Peyer's patch (tissue), 4 donors: ENCODE measurements around the gene RASGRP4. TPM values are rescaled to one million over a fixed set of nuclear protein-coding genes. Genes with fewer than 3 reads are reported as not detected.

ENCODE experiments used
- DNase-seq, 3 donors: peaks; one replicate each; pipeline ENCODE4 v3.0.0-alpha.2; 2017 to 2019
- H3K27ac ChIP-seq, 4 donors: fragments of 200-600 bp; sonication (generic); one replicate each; pipeline ENCODE4 v1.5.1; 2016 to 2019
- H3K27me3 ChIP-seq, 2 donors: fragments of 200-600 bp; sonication (generic); one replicate each; pipeline ENCODE4 v1.5.1; 2019
- H3K36me3 ChIP-seq, 3 donors: fragments of 200-600 bp; sonication (generic); one replicate each; pipeline ENCODE4 v1.5.1; 2016 to 2019
- H3K4me1 ChIP-seq, 4 donors: fragments of 200-600 bp; sonication (generic); one replicate each; pipeline ENCODE4 v1.5.1; 2016 to 2019
- H3K4me3 ChIP-seq, 4 donors: fragments of 200-600 bp; sonication (generic); 1 replicate in 3 of 4; 2 replicates in 1 of 4; pipeline ENCODE4 v1.5.1; 2016 to 2019; ENCODE audit warnings: mild to moderate bottlenecking in 1 of 4
- H3K9me3 ChIP-seq, 4 donors: fragments of 200-600 bp; sonication (generic); one replicate each; pipeline ENCODE4 v1.5.1; 2016 to 2019; ENCODE audit warnings: mild to moderate bottlenecking in 1 of 4
- POLR2A ChIP-seq, 2 donors: fragments of 450-650 bp; IDR thresholded peaks; one replicate each; pipeline ENCODE4 v1.5.1; 2017; ENCODE audit warnings: antibody characterized with exemption in 2 of 2, mild to moderate bottlenecking in 2 of 2, moderate library complexity in 2 of 2
- total RNA-seq, 4 donors: library from RNA; depleted of rRNA; stranded (reverse); fragments of >200 nt; gene quantifications; one replicate each; pipeline ENCODE4 v1.1.0, GENCODE V29; 2016
- TF ChIP-seq, protein P1 (sequence below), 6 experiments: fragments of 450-650 bp in 4 of 6; fragments of 200-600 bp in 2 of 6; sonication (generic) in 1 of 6; IDR thresholded peaks; one replicate each; pipeline ENCODE4 v1.5.1; 2017 to 2019; ENCODE audit warnings: antibody characterized with exemption in 6 of 6, mild to moderate bottlenecking in 3 of 6, moderate library complexity in 1 of 6

RASGRP4 gene
- total RNA-seq, 4 donors from 2014 or later = 0.70 to 9.1 (median 1.7) TPM

GRCh38 chr19:38386971-38387549 is 39.0 kb downstream of the RASGRP4 start:
- Histone ChIP-seq H3K27ac (peak overlapping the region in 3 of 4 donors; percentile 70 to 95 (median 90)), H3K4me1 (peaks cover 4 to 40% (median 27%) of the 10 kb centered on the region in 4 donors), H3K27me3 (no peaks in the 10 kb centered on the region), H3K9me3 (no peaks in the 10 kb centered on the region), H3K36me3 (peaks cover 0 to 28% (median 0%) of the 10 kb centered on the region in 3 donors), H3K4me3 (peak overlapping the region; percentile 33 to 74 (median 50))
- TF ChIP-seq POLR2A (IDR thresholded peaks at IDR 0.05) = no peak
- TF ChIP-seq, protein P1, sequence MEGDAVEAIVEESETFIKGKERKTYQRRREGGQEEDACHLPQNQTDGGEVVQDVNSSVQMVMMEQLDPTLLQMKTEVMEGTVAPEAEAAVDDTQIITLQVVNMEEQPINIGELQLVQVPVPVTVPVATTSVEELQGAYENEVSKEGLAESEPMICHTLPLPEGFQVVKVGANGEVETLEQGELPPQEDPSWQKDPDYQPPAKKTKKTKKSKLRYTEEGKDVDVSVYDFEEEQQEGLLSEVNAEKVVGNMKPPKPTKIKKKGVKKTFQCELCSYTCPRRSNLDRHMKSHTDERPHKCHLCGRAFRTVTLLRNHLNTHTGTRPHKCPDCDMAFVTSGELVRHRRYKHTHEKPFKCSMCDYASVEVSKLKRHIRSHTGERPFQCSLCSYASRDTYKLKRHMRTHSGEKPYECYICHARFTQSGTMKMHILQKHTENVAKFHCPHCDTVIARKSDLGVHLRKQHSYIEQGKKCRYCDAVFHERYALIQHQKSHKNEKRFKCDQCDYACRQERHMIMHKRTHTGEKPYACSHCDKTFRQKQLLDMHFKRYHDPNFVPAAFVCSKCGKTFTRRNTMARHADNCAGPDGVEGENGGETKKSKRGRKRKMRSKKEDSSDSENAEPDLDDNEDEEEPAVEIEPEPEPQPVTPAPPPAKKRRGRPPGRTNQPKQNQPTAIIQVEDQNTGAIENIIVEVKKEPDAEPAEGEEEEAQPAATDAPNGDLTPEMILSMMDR (IDR thresholded peaks at IDR 0.05) = no peak
- peak in 2 of 3 donors; percentile 81 to 86 for DNase-seq

GRCh38 chr19:38386300-38386970 is 39.6 kb downstream of the RASGRP4 start:
- Histone ChIP-seq H3K4me1 (peaks cover 4 to 40% (median 27%) of the 10 kb centered on the region in 4 donors), H3K27ac (peak overlapping the region in 2 of 4 donors; percentile 90 to 95), H3K27me3 (no peaks in the 10 kb centered on the region), H3K4me3 (peak overlapping the region; percentile 3 to 74 (median 44)), H3K9me3 (no peaks in the 10 kb centered on the region), H3K36me3 (peaks cover 0 to 34% (median 0%) of the 10 kb centered on the region in 3 donors)
- DNase-seq = no peak
- TF ChIP-seq POLR2A (IDR thresholded peaks at IDR 0.05) = no peak
- TF ChIP-seq, protein P1 (IDR thresholded peaks at IDR 0.05) = no peak

GRCh38 chr19:38385804-38386257 is 40.2 kb downstream of the RASGRP4 start:
- DNase-seq = no peak
- Histone ChIP-seq H3K4me3 (peak overlapping the region in 1 of 4 donors; percentile 3), H3K4me1 (peaks cover 4 to 40% (median 27%) of the 10 kb centered on the region in 4 donors), H3K9me3 (no peaks in the 10 kb centered on the region), H3K36me3 (peaks cover 0 to 40% (median 0%) of the 10 kb centered on the region in 3 donors), H3K27me3 (no peaks in the 10 kb centered on the region), H3K27ac (no peak overlapping the region)
- TF ChIP-seq, protein P1 (IDR thresholded peaks at IDR 0.05) = no peak
- TF ChIP-seq POLR2A (IDR thresholded peaks at IDR 0.05) = no peak

DNA sequence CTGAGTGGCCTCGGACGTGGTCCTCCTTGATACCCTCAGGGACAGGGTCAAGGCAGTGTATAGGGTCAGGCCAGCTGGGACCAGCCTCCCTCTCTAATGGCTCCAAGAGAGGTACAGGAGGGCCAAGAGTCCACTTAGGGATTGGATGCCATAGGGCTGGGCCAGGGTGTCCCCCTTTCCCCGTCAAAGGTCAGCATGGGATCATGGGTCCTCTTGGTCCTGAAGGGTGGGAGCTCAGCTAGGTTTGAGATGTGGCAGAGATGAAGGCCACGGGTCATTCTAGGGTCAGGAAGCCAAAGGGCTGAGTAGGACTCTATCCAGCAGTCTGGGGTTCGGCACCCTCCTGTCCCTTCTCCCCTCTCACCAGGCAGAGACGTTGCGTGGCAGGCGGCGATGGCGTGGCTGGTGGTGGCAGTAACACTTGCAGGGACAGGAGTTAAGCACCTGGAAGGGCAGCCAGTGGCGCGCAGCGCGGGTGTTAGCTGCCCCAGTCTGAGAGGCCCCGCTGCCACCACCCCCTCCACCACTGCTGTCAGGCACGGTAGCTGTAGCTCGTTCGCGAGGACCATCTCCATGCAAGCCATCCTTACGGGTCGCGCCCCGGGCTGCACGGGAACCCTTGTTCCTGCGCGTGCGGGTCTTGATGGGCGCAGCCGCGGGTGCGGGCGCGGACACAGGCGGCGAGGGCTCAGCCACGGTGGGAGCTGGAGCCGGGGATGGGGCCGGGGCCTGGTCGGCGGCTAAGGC is 40.8 kb downstream of the RASGRP4 start:
- no peak overlapping the region for H3K27ac ChIP-seq
- H3K27me3 ChIP-seq = no peaks in the 10 kb centered on the region
- DNase-seq = no peak
- H3K4me1 ChIP-seq = peaks cover 4 to 40% (median 27%) of the 10 kb centered on the region in 4 donors
- no peak overlapping the region for H3K4me3 ChIP-seq
- H3K36me3 ChIP-seq = peaks cover 0 to 46% (median 0%) of the 10 kb centered on the region in 3 donors
- TF ChIP-seq POLR2A (IDR thresholded peaks at IDR 0.05) = no peak
- TF ChIP-seq, protein P1 (IDR thresholded peaks at IDR 0.05) = no peak
- H3K9me3 ChIP-seq = no peaks in the 10 kb centered on the region

GRCh38 chr19:38384209-38385027 is 41.6 kb downstream of the RASGRP4 start:
- Histone ChIP-seq H3K27ac (no peak overlapping the region), H3K9me3 (no peaks in the 10 kb centered on the region), H3K4me1 (peaks cover 4 to 40% (median 27%) of the 10 kb centered on the region in 4 donors), H3K36me3 (peaks cover 0 to 54% (median 0%) of the 10 kb centered on the region in 3 donors), H3K4me3 (no peak overlapping the region), H3K27me3 (no peaks in the 10 kb centered on the region)
- TF ChIP-seq, protein P1 (IDR thresholded peaks at IDR 0.05) = peak in 2 of 6 experiments; percentile 18 to 24
- TF ChIP-seq POLR2A (IDR thresholded peaks at IDR 0.05) = no peak
- no peak for DNase-seq
